ENCODE measurements around the gene SMYD3. TPM values are rescaled to one million over a fixed set of nuclear protein-coding genes. Genes with fewer than 3 reads are reported as not detected.

SMYD3 gene
- total RNA-seq, 1 donor from 2014 or later: 27.2 TPM

- DNase-seq (no peak), ATAC-seq (no peak)
- Histone ChIP-seq H3K4me1 (no peaks in the 10 kb centered on the region), H3K36me3 (no peaks in the 10 kb centered on the region), H3K4me3 (no peak overlapping the region), H3K27ac (no peak overlapping the region), H3K27me3 (no peaks in the 10 kb centered on the region), H3K9me3 (no peaks in the 10 kb centered on the region)
- intact Hi-C loops (cut with DNase I): no loop called here
- TF ChIP-seq CTCF (IDR thresholded peaks at IDR 0.05): no peak
Observed at GRCh38 chr1:246096356-246096755, 410.7 kb downstream of the SMYD3 start.

GRCh38 chr1:246095443-246095842, 411.6 kb downstream of the SMYD3 start:
- intact Hi-C loops (cut with DNase I): no loop called here
- DNase-seq (no peak), ATAC-seq (no peak)
- Histone ChIP-seq H3K36me3 (no peaks in the 10 kb centered on the region), H3K9me3 (no peaks in the 10 kb centered on the region), H3K4me3 (no peak overlapping the region), H3K4me1 (no peaks in the 10 kb centered on the region), H3K27ac (no peak overlapping the region), H3K27me3 (no peaks in the 10 kb centered on the region)
- TF ChIP-seq CTCF (IDR thresholded peaks at IDR 0.05): no peak

DNA sequence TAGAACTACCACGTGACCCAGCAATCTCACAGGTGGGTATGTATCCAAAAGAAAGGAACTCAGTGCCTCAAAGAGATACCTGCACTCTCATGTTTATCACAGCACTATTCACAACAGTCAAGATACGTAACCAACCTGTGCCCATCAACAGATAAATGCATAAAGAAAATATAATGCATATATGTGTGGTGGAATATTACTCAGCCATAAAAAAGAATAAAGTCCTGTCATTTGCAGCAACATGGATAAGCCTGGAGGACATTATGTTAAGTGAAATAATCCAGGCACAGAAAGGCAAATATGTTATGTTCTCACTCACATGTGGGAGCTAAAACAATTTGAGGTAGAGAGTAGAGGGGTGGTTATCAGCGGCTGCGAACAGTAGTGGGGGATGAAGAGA, 413.8 kb downstream of the SMYD3 start:
- ATAC-seq (no peak), DNase-seq (no peak)
- intact Hi-C loops (cut with DNase I): no loop called here
- no peaks in the 10 kb centered on the region for H3K9me3 ChIP-seq
- H3K36me3 ChIP-seq: no peaks in the 10 kb centered on the region
- no peak overlapping the region for H3K4me3 ChIP-seq
- H3K27me3 ChIP-seq: no peaks in the 10 kb centered on the region
- H3K27ac ChIP-seq: no peak overlapping the region
- H3K4me1 ChIP-seq: no peaks in the 10 kb centered on the region
- TF ChIP-seq CTCF (IDR thresholded peaks at IDR 0.05): no peak

DNA sequence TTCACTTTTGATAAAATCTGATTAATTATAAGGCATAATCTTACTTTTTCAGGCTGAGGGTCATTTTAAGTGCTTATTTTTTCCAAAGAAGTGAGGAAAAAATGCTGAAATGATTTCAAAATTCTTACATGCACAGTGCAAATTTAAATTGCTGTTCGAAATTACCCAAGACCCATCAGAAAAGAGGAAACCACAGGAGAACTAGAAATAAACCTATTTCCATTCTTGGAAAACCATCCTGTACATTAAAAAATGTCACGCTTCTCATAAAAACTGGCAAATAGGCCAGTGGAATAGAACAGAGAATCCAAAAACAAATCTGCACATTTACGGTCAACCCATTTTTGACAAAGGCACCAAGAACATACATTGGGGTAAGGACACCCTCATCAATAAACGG, 414.9 kb downstream of the SMYD3 start:
- Histone ChIP-seq H3K4me3 (no peak overlapping the region), H3K36me3 (no peaks in the 10 kb centered on the region), H3K4me1 (no peaks in the 10 kb centered on the region), H3K27me3 (no peaks in the 10 kb centered on the region), H3K9me3 (no peaks in the 10 kb centered on the region), H3K27ac (no peak overlapping the region)
- intact Hi-C loops (cut with DNase I): no loop called here
- ATAC-seq (no peak), DNase-seq (no peak)
- TF ChIP-seq CTCF (IDR thresholded peaks at IDR 0.05): no peak

DNA sequence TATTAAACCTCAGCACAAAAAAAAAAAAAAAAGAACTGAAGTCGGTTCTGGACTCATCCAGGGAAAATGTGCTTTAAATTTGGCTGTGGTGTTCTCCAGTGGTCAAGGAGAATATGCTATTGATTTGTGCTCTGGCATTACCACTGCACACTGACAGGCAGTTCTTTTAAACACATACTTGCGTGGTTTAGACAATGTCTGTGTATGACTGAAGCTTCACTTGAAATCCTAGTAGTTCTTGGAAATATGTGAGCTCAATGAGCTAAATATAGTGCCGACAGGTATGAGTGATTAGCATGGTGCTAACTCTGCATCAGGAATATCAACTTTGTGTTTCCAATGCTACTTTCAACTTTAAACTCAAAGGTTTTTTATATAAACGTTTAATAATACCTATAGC, 415.6 kb downstream of the SMYD3 start:
- H3K27me3 ChIP-seq: no peaks in the 10 kb centered on the region
- ATAC-seq: no peak
- H3K4me1 ChIP-seq: no peaks in the 10 kb centered on the region
- no peaks in the 10 kb centered on the region for H3K9me3 ChIP-seq
- intact Hi-C loops (cut with DNase I): no loop called here
- H3K4me3 ChIP-seq: no peak overlapping the region
- no peak overlapping the region for H3K27ac ChIP-seq
- no peak for TF ChIP-seq CTCF (IDR thresholded peaks at IDR 0.05)
- DNase-seq: no peak
- H3K36me3 ChIP-seq: no peaks in the 10 kb centered on the region

GRCh38 chr1:246086191-246086590, 420.9 kb downstream of the SMYD3 start:
- intact Hi-C loops (cut with DNase I): no loop called here

More at GRCh38 chr1:246086191-246086590, 420.9 kb downstream of the SMYD3 start:
- no peak for ATAC-seq
- no peaks in the 10 kb centered on the region for H3K4me1 ChIP-seq
- DNase-seq: no peak
- no peaks in the 10 kb centered on the region for H3K27me3 ChIP-seq
- no peaks in the 10 kb centered on the region for H3K36me3 ChIP-seq
- H3K9me3 ChIP-seq: no peaks in the 10 kb centered on the region
- no peak overlapping the region for H3K4me3 ChIP-seq
- no peak for TF ChIP-seq CTCF (IDR thresholded peaks at IDR 0.05)
- no peak overlapping the region for H3K27ac ChIP-seq
